ENCODE results near the gene TMEM120B. TPM values are rescaled to one million over a fixed set of nuclear protein-coding genes. Genes with fewer than 3 reads are reported as not detected.

The TMEM120B gene
- polyA plus RNA-seq, 1 donor from 2014 or later: 9.8 TPM

DNA sequence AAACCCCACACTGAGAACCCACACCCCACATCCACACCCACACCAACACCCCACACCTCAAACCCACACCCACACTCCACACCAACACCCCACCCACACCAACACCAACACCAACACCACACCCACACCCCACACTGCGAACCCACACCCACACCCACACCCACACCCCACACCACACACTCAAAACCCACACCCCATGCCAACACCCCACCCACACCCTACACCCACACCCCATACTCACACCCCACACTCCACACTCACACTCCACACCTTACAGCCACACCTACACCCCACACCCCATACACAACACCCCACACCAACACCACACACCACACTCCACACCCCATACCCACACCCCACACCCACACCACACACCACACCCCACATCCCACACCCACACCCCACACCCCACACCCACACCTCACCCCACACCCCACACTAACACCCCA lies 38.0 kb downstream of the TMEM120B start:
- Histone ChIP-seq H3K27ac (ENCODE audit: low read length) (no peak overlapping the region), H3K9me2 (ENCODE audit: insufficient read depth, low read length) (no peaks in the 10 kb centered on the region), H3K4me2 (ENCODE audit: low read length) (no peak overlapping the region), H3K4me3 (ENCODE audit: low read length) (no peak overlapping the region), H3K27me3 (ENCODE audit: insufficient read depth, low read depth, low read length) (no peaks in the 10 kb centered on the region), H3K9me3 (ENCODE audit: low read length) (no peaks in the 10 kb centered on the region), H2AFZ (ENCODE audit: low read depth, low read length) (no peak overlapping the region), H4K20me1 (ENCODE audit: insufficient read depth) (no peaks in the 10 kb centered on the region), H3K79me2 (replicated peaks; ENCODE audit: insufficient read depth, low read length) (no peaks in the 10 kb centered on the region), H3K36me3 (ENCODE audit: insufficient read depth, low read length) (no peaks in the 10 kb centered on the region), H3F3A (ENCODE audit: insufficient read depth, low read length, poor library complexity, severe bottlenecking) (no peaks in the 10 kb centered on the region), H3K9ac (ENCODE audit: low read length) (no peak overlapping the region)
- TF ChIP-seq EZH2 (IDR thresholded peaks at IDR 0.05; ENCODE audit: borderline replicate concordance, insufficient read depth, low read length, poor library complexity, severe bottlenecking) (no peak), EP300 (conservative IDR thresholded peaks at IDR 0.05; ENCODE audit: poor library complexity, severe bottlenecking) (no peak), TAF1 (IDR thresholded peaks at IDR 0.05; ENCODE audit: low read depth) (no peak), RAD21 (conservative IDR thresholded peaks at IDR 0.05) (no peak), MXI1 (conservative IDR thresholded peaks at IDR 0.05; ENCODE audit: poor library complexity, severe bottlenecking) (no peak), SMC3 (conservative IDR thresholded peaks at IDR 0.05; ENCODE audit: poor library complexity) (no peak), POLR2AphosphoS5 (IDR thresholded peaks at IDR 0.05) (no peak)
- TF ChIP-seq, protein P1, sequence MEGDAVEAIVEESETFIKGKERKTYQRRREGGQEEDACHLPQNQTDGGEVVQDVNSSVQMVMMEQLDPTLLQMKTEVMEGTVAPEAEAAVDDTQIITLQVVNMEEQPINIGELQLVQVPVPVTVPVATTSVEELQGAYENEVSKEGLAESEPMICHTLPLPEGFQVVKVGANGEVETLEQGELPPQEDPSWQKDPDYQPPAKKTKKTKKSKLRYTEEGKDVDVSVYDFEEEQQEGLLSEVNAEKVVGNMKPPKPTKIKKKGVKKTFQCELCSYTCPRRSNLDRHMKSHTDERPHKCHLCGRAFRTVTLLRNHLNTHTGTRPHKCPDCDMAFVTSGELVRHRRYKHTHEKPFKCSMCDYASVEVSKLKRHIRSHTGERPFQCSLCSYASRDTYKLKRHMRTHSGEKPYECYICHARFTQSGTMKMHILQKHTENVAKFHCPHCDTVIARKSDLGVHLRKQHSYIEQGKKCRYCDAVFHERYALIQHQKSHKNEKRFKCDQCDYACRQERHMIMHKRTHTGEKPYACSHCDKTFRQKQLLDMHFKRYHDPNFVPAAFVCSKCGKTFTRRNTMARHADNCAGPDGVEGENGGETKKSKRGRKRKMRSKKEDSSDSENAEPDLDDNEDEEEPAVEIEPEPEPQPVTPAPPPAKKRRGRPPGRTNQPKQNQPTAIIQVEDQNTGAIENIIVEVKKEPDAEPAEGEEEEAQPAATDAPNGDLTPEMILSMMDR (IDR thresholded peaks at IDR 0.05; ENCODE audit: poor library complexity, severe bottlenecking): no peak
- TF ChIP-seq, protein P2, sequence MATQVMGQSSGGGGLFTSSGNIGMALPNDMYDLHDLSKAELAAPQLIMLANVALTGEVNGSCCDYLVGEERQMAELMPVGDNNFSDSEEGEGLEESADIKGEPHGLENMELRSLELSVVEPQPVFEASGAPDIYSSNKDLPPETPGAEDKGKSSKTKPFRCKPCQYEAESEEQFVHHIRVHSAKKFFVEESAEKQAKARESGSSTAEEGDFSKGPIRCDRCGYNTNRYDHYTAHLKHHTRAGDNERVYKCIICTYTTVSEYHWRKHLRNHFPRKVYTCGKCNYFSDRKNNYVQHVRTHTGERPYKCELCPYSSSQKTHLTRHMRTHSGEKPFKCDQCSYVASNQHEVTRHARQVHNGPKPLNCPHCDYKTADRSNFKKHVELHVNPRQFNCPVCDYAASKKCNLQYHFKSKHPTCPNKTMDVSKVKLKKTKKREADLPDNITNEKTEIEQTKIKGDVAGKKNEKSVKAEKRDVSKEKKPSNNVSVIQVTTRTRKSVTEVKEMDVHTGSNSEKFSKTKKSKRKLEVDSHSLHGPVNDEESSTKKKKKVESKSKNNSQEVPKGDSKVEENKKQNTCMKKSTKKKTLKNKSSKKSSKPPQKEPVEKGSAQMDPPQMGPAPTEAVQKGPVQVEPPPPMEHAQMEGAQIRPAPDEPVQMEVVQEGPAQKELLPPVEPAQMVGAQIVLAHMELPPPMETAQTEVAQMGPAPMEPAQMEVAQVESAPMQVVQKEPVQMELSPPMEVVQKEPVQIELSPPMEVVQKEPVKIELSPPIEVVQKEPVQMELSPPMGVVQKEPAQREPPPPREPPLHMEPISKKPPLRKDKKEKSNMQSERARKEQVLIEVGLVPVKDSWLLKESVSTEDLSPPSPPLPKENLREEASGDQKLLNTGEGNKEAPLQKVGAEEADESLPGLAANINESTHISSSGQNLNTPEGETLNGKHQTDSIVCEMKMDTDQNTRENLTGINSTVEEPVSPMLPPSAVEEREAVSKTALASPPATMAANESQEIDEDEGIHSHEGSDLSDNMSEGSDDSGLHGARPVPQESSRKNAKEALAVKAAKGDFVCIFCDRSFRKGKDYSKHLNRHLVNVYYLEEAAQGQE (IDR thresholded peaks at IDR 0.05; ENCODE audit: borderline replicate concordance): no peak

DNA sequence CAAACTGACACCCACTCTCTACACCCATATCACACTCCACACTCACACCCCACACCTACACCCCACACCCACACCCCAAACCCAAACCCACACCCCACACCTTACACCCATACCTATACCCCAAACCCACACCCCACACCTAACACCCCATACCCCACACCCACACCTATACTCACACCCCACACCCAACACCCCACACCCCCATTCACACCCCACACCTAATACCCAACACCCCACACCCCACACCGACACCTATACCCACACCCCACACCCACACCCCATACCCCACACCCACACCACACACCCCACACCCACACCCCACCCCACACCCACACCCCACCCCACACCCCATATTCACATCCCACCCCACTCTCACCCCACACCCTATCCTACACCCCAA lies 38.5 kb downstream of the TMEM120B start:
- H3K9ac ChIP-seq (ENCODE audit: low read length): no peak overlapping the region
- H3K27ac ChIP-seq (ENCODE audit: low read length): no peak overlapping the region
- no peaks in the 10 kb centered on the region for H3K9me2 ChIP-seq (ENCODE audit: insufficient read depth, low read length)

More for the DNA sequence above, 38.5 kb downstream of the TMEM120B start:
- Histone ChIP-seq H3K4me3 (ENCODE audit: low read length) (no peak overlapping the region), H2AFZ (ENCODE audit: low read depth, low read length) (no peak overlapping the region), H4K20me1 (ENCODE audit: insufficient read depth) (no peaks in the 10 kb centered on the region), H3K4me2 (ENCODE audit: low read length) (no peak overlapping the region), H3F3A (ENCODE audit: insufficient read depth, low read length, poor library complexity, severe bottlenecking) (no peaks in the 10 kb centered on the region), H3K36me3 (ENCODE audit: insufficient read depth, low read length) (no peaks in the 10 kb centered on the region), H3K79me2 (replicated peaks; ENCODE audit: insufficient read depth, low read length) (no peaks in the 10 kb centered on the region), H3K9me3 (ENCODE audit: low read length) (no peaks in the 10 kb centered on the region), H3K27me3 (ENCODE audit: insufficient read depth, low read depth, low read length) (no peaks in the 10 kb centered on the region)
- TF ChIP-seq EZH2 (IDR thresholded peaks at IDR 0.05; ENCODE audit: borderline replicate concordance, insufficient read depth, low read length, poor library complexity, severe bottlenecking) (no peak), RAD21 (conservative IDR thresholded peaks at IDR 0.05) (no peak), POLR2AphosphoS5 (IDR thresholded peaks at IDR 0.05) (no peak), MXI1 (conservative IDR thresholded peaks at IDR 0.05; ENCODE audit: poor library complexity, severe bottlenecking) (no peak), EP300 (conservative IDR thresholded peaks at IDR 0.05; ENCODE audit: poor library complexity, severe bottlenecking) (no peak), SMC3 (conservative IDR thresholded peaks at IDR 0.05; ENCODE audit: poor library complexity) (no peak), TAF1 (IDR thresholded peaks at IDR 0.05; ENCODE audit: low read depth) (no peak)
- TF ChIP-seq, protein P2 (IDR thresholded peaks at IDR 0.05; ENCODE audit: borderline replicate concordance): no peak
- TF ChIP-seq, protein P1 (IDR thresholded peaks at IDR 0.05; ENCODE audit: poor library complexity, severe bottlenecking): no peak
